T47D (cell line): ENCODE results near the gene SNX20.
A peak's percentile ranks its signal among the peaks of the same experiment; 100 is the strongest.

ENCODE experiments used
- DNase-seq, 2 experiments: peaks; one replicate each; pipeline versions ENCODE4 v3.0.0 to v3.0.0-alpha.2; 2011 to 2012; ENCODE audit warnings: low read depth in 1 of 2, low spot score in 1 of 2
- JUND ChIP-seq: IDR thresholded peaks from 2 replicates; pipeline ENCODE4 v1.6.1; 2012; ENCODE audit warnings: low read depth
- in situ Hi-C: cut with HindIII; loops from 2 replicates; pipeline ENCODE4 v1.10.0; 2016; ENCODE audit warnings: low sequenced_read_pairs, low pct_unique_long_range_greater_than_20kb

SNX20 gene

DNA sequence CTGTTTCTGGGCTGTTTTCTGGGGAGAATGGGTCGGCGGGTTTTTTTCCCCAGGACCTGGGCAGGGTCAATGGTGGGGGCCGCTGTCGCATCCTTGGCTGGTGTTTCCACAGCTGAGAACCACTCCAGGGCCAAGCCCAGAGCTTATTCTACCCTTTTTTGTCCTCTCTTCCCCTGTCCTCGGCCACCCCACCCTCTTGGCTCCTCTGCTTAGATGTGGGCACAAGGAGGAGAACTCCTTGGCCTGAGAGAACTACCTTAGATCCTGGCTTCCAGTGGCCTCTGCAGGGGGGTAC, 16.3 kb upstream of the SNX20 start:
- no peak for DNase-seq
- in situ Hi-C loops, result no loop called here
- TF ChIP-seq JUND, result no peak

DNA sequence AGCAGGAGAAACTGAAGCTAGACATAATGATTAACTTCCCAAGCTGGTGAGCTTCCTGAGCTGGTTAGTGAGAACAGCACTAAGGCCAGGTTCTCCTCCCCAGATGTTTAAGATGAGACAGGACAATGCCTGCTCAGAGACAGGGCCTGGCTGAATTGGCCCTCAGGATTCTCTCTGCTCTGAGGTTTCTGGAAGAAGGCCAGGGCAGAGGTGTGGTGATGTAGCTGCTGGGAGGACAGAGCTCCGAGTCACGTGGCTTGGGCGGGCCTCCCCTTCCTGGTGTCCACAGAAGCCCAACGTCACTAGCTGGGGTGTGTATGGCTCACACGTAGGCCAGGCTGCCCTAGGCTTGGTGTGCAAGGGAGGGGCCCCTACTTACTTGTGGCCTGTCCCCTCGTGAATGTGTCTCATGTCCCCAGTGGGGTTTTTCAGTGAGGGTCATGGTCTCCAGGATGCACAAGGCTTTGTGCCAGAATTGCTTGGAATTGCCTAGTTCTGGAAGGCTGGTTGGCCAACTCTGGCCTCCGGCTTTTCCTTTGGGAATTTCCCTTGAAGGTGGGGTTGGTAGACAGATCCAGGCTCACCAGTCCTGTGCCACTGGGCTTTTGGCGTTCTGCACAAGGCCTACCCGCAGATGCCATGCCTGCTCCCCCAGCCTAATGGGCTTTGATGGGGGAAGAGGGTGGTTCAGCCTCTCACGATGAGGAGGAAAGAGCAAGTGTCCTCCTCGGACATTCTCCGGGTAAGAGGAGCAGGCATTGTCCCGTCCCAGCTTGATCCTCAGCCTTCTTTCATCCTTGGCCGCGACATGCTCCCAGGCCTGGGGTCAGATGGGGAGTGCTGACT, 15.7 kb upstream of the SNX20 start:
- TF ChIP-seq JUND, result no peak
- in situ Hi-C loops, result no loop called here
- DNase-seq, result peak in 1 of 2 experiments; percentile 88

DNA sequence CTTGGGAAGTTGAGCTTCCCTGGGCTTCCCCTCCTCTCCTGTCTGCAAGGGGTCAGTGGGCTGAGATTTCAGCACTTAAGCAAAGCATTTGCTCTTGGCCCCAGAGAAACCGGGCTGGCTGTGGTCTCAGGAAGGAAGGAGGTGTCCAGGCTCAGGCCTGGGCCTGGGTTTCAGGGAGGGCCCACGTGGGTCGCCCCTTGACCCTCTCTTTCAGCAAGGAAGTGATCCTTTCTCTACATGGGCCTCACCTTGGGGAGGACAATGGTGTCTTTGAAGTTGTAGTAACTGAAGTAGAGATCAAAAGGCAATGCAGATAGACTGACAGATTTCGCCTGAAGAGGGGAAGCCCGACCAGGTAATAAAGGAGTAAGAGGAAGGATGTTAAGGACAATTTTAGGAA, 15.0 kb upstream of the SNX20 start:
- no peak for DNase-seq
- TF ChIP-seq JUND, result no peak
- in situ Hi-C loops, result no loop called here

DNA sequence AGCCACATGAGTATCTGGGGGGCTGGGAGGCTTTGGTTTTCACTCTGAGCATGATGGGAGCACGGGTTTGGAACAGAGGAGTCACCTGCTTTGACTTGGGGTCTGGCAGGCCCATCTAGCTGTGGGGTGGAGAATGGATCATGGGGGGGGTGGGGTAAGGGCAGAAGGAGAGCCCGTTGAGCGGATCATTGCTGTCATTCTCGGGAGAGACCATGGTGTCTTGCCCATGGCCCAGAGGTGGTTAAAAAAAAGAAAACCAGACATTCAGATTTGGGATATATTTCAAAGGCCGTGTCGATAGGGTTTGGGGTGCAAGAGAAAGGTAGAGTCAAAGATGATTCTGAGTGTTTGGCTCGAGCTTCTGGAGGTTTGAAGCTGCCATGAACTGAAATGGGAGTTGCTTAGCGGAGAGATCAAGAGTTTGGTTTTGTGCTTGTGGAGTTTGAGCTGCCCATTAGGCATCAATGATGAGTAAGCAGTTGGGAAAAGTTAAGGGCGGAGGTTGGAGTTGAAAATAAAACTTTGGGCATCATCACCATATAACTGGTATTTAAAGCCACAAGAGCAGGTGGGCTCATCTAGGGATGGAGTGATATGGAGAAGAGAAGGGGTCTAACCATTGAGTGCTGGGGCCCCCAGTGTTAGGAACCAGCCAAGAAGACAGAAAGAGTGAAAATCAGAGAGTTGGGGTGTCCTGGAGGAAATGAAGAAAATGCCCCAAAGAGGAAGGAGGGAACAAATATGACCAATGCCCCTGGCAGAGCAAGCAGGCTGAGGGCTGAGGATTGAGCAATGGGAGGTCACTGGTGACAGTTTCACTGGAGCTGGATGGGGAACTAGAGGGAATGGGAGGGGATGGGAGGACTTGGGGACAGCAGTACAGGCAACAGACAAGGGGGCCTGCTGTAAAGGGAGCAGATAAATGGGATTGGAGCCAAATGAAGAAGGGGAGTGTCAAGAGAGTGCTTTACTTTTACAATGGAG, 14.2 kb upstream of the SNX20 start:
- DNase-seq, result no peak
- in situ Hi-C loops, result no loop called here
- TF ChIP-seq JUND, result no peak

DNA sequence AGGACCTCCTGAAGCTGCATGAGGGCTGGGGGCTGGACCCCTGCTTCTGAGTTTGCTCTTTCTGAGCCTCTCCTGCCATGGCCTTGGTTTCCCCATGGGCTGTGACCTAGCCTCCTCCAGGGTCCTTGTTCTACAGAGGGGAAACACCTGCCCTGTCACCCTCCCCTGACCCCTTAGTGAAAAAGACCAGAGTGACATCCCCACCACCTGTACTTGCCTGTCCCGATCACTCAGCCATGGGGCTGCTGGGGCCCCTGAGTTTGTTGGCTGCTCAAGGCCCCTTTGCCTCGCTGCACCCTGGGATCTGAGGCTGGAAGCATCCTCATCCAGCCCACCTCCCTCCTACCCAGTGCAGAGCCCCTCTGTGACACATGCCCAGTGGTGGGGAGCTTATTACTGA, 13.1 kb upstream of the SNX20 start:
- no peak for DNase-seq
- no peak for TF ChIP-seq JUND
- in situ Hi-C loops, result no loop called here

DNA sequence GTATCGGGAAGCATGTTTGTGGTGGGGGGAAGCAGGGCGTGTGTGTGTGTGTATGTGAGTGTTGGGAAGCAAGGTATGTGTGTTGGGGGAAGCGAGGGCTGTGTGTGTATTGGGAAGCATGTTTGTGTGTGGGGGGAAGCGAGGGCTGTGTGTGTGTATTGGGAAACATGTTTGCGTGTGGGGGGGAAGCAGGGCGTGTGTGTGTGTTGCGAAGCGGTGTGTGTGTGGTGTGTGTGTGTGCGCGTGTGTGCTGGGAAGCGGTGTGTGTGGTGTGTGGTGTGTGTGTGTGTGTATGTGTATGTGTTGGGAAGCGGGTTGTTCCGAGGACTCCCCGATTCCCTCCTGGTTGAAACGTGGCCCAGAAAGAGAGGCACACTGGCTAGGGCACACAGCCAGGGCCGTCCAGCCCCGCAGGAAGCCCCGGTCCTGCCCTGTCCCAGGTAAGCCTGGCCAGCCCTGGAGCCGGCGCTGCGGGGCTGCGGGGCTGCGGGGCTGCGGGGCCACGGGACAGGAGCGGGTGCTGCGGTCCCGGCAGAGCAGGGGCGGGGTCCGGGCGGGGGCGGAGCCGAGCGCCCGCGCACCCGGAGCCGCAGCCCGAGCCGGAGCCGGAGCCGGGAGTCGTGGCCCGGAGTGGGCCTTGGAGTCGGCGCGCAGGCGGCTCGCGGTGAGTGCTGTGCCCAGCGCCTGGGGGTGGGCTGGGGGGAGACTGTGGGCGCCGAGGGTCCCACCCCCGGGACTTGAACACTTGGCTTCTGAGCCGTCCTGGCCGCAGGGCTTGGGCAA, 12.1 kb upstream of the SNX20 start, which contains the start of gene NOD2:
Gene NOD2 (plus strand): TSS at position 608 of the 783 bp plus-strand sequence. CDS start 5,890 bp downstream, outside the sequence.
- peak; percentile 41 to 74 for DNase-seq
- in situ Hi-C loops, result no loop called here
- no peak for TF ChIP-seq JUND

DNA sequence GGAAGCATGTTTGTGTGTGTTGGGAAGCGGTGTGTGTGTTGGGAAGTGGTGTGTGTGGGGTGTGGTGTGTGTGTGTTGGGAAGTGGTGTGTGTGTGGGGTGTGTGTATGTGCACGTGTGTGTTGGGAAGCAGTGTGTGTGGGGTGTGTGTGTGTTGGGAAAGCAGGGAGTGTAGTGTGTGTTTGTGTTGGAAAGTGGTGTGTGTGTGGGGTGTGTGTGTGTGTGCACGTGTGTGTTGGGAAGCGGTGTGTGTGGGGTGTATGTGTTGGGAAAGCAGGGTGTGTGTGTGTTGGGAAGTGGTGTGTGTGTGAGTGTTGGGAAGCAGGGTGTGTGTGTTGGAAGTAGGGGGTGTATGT, 11.5 kb upstream of the SNX20 start:
- in situ Hi-C loops, result no loop called here
- no peak for TF ChIP-seq JUND
- DNase-seq, result no peak

DNA sequence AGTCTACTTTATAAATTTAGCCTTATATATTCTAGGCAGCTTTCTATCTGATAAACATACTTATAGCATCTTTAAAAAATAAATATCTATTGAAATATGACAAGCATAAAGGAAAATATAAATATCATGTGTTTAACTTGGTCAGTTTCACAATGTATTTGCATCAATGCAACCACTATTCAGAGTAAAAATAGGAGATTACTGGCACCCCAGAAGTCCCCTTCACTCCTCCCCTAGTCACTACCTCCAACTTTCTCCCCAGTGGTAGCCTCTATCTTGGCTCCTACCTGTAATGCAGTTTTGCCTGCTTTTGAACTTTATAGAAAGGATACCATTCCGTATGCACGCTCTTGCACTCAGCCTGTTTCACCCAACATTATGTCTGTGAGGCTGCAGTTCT, 9.1 kb upstream of the SNX20 start:
- in situ Hi-C loops, result no loop called here
- no peak for DNase-seq
- TF ChIP-seq JUND, result no peak

DNA sequence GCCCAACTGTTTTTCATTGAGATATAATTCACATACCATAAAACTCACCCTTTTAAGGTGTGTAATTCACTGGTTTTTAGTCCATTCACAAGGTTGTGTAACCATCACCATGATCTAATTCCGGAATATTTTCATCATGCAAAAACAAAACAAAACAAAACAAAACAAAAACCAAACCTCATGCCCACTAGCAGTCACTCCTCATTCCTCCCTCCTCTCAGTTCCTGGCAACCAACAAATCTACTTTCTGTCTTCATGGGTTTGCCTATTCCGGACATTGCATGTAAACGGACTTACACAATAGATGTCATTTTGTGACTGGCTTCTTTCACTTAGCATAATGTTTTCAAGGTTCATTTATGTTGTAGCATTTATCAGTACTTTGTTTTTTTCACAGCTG, 7.8 kb upstream of the SNX20 start:
- TF ChIP-seq JUND, result no peak
- no peak for DNase-seq
- in situ Hi-C loops, result no loop called here

DNA sequence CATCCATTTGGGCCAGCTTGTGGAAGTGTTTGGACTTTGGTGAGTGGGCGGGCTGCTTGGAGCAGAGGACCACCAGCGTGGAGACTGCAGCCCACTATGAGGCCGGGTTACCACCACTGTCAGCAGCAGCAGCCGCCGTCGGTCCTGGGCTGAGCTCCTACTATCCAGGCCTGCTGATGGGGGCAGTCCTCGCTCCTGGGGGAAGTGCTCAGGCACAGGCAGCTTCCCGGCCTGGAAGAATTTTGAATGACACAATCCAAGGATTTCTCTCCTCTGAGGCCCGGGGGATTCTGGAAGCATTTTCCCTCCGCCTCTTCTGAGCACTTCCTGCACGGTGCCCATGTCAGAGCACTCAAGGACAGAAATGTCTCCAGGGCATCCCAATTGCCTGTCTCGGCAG, 7.0 kb upstream of the SNX20 start:
- TF ChIP-seq JUND, result no peak
- in situ Hi-C loops, result no loop called here
- no peak for DNase-seq

DNA sequence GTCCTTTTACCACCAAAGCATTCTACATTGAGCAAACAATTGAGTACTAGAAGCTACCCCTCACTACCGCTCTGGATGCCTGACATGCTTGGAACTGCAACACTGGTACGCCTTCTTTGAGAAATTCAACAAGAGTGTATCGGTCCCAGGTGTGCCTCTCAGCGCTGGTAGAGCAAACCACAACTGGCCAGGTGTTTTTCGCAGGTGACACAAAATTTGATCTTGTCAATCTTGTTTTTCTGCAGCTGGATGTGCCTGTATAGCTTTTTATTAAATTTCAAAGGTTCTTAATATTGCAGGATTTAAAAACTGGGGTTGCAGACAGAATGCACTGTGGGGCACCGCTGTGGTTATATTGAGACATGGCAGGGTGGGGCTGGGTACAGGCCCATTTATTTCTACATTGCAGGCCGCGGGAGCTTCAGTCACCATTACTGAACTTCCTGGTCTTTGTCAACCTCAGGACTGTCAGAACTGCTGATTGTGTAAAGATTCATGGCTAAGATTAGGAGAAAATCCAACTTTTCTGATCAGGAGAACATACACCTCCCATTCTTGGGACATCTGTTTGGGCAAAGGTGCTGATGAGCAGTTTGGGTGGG, 4.5 kb upstream of the SNX20 start:
- no peak for TF ChIP-seq JUND
- in situ Hi-C loops, result no loop called here
- no peak for DNase-seq

DNA sequence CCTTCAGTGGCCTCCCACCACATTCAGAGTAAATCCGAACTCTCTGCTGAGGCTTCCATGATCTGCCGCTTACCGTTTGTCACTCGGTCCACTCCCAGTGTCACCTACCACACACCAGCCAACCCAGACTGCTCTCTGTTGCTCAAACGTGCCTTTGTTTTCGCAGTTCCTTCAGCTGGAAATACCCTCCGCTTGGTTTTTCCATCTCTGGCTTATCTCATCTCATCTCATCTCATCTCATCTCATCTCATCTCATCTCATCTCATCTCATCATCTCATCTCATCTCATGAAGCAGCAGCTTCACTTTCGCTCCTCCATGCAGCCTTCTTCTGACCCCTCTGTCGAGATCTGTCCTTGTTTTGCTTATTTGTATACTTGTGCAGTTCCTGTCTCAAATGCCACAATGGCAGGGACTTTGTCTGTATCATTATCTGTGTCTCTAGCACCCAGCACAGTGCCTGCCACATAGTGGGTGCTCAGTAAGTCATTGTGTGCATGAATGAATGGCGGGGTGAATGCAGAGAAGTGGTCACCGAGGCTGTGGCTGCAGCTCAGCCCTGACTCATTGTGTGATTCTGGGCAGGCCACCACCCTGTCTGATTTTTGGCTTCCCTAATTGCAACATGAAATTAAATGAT, 3.8 kb upstream of the SNX20 start:
- no peak for DNase-seq
- TF ChIP-seq JUND, result no peak
- in situ Hi-C loops, result no loop called here
